Mucosa of descending colon (tissue), 3 donors: ENCODE data around the gene DCPS. TPM values are rescaled to one million over a fixed set of nuclear protein-coding genes. Genes with fewer than 3 reads are reported as not detected.
"Not testable (repeated sequence)": the region's sequence is repeated elsewhere in the genome, so short reads cannot be mapped to it uniquely, and the experiment has no call there.

Experiments used
- ATAC-seq: fragments of 200-7000 bp; cut with Tn5 transposase; one replicate; pipeline ENCODE4 v1.9.1; 2020; ENCODE audit warnings: mild to moderate bottlenecking, moderate library complexity
- DNase-seq, 3 donors: peaks; one replicate each; pipeline ENCODE4 v3.0.0-alpha.2; 2020
- H3K36me3 ChIP-seq: fragments of 200-600 bp; one replicate; pipeline ENCODE4 v1.8.0; 2021; ENCODE audit warnings: low read depth, mild to moderate bottlenecking
- H3K4me1 ChIP-seq: fragments of 200-600 bp; one replicate; pipeline ENCODE4 v1.8.0; 2021; ENCODE audit warnings: low read depth, mild to moderate bottlenecking
- H3K4me3 ChIP-seq: fragments of 200-600 bp; one replicate; pipeline ENCODE4 v1.8.0; 2021; ENCODE audit warnings: mild to moderate bottlenecking
- H3K9me3 ChIP-seq: fragments of 200-600 bp; one replicate; pipeline ENCODE4 v1.8.0; 2021; ENCODE audit warnings: mild to moderate bottlenecking
- intact Hi-C, 2 donors: fragments of 100-400 bp; cut with DNase I in 1 of 2; cut with micrococcal nuclease in 1 of 2; formaldehyde crosslinking; loops; one replicate each; pipeline versions ENCODE4 v1.11.0 to v1.11.1; 2022; cut with DNase I, micrococcal nuclease
- total RNA-seq, 3 donors: library from RNA; stranded (reverse); fragmentation: NEBNext Ultra II Directional in 2 of 3; extraction: Animal tissue kit (Norgen Biotek cat#: 25700) in 2 of 3; gene quantifications; one replicate each; pipeline versions ENCODE4 v1.2.1 to v1.2.4, GENCODE V29; 2021 to 2023
- TF ChIP-seq, protein P1 (sequence below): fragments of 200-600 bp; IDR thresholded peaks from one replicate; pipeline ENCODE4 v1.8.0; 2022; ENCODE audit warnings: antibody characterized with exemption, mild to moderate bottlenecking
- donor health status: DM: no; HTN: no; CAD: no; lungs with moderate emphysema.
- donor health status: DM: no; HTN: no; CAD: no.
- donor health status: DM: no; HTN: yes; CAD: no.

Gene DCPS
- total RNA-seq, 3 donors from 2014 or later = 10.0 to 21.3 (median 14.8) TPM

DNA sequence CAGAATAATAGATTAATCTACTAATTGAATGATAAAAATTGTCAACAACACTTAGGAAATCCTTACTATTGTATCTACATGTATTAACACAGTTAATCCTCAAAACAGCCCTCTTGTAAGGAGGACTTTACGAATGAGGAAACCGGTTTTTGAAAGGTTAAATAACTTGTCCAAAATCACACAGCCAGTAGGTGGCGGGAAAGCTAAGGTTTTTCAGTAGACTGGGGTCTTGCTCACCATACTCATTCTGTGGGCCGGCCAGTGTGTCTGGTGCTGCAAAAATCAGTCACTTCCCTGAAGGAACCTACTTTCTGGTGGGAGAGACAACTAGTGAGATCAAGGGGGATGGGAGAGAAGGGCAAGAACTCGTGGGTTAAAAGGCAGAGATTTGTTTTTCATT is 3.8 kb downstream of the DCPS start:
- ATAC-seq (no peak), DNase-seq (no peak)
- Histone ChIP-seq H3K9me3 (no peaks in the 10 kb centered on the region), H3K36me3 (no peaks in the 10 kb centered on the region), H3K4me3 (no peak overlapping the region), H3K4me1 (peaks cover 21% of the 10 kb centered on the region)
- intact Hi-C loops = no loop called here
- TF ChIP-seq, protein P1, sequence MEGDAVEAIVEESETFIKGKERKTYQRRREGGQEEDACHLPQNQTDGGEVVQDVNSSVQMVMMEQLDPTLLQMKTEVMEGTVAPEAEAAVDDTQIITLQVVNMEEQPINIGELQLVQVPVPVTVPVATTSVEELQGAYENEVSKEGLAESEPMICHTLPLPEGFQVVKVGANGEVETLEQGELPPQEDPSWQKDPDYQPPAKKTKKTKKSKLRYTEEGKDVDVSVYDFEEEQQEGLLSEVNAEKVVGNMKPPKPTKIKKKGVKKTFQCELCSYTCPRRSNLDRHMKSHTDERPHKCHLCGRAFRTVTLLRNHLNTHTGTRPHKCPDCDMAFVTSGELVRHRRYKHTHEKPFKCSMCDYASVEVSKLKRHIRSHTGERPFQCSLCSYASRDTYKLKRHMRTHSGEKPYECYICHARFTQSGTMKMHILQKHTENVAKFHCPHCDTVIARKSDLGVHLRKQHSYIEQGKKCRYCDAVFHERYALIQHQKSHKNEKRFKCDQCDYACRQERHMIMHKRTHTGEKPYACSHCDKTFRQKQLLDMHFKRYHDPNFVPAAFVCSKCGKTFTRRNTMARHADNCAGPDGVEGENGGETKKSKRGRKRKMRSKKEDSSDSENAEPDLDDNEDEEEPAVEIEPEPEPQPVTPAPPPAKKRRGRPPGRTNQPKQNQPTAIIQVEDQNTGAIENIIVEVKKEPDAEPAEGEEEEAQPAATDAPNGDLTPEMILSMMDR = no peak

DNA sequence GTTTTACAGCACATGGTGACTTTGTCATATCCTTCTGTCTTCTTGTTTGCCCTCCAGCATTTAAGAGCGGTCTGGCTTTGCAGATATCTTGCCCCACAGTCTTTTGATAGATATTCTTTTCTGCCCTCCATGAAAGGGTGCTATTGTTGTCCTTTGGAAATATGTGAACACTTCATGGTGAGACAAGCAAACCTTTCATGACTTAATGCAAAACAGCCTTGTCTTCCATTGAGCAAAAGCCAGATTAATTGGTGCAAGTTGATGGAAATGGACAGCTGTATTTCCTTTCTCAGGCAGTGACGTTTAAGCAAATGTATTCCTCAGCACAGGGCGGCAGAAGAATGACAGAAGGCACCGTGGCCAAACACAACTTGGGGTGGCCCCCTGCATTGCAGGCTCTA is 4.4 kb downstream of the DCPS start:
- intact Hi-C loops = no loop called here
- ATAC-seq = no peak
- no peak for DNase-seq
- Histone ChIP-seq H3K4me1 (peaks cover 26% of the 10 kb centered on the region), H3K4me3 (no peak overlapping the region), H3K36me3 (no peaks in the 10 kb centered on the region), H3K9me3 (no peaks in the 10 kb centered on the region)
- TF ChIP-seq, protein P1 = no peak

DNA sequence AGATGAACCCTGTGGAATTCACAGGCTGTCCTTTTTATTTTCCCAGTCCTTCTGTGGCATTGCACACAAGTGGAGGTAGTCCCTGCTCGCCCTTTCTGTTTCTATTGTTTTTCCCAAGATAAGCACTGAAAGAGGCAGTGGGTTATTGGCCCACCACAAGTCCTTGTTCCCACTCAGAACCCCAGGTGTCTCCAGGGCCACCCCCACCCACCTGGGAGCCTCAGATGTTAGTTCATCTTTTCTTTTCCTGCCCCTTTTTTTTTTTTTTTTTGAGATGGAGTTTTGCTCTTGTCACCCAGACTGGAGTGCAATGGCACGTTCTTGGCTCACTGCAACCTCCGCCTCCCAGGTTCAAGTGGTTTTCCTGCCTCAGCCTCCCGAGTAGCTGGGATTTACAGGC is 4.9 kb downstream of the DCPS start:
- ATAC-seq, intact Hi-C loops, H3K4me3 ChIP-seq, H3K36me3 ChIP-seq, H3K9me3 ChIP-seq: not testable (repeated sequence)
- peaks cover 28% of the 10 kb centered on the region for H3K4me1 ChIP-seq
- DNase-seq = peak in 1 of 3 donors; percentile 11

DNA sequence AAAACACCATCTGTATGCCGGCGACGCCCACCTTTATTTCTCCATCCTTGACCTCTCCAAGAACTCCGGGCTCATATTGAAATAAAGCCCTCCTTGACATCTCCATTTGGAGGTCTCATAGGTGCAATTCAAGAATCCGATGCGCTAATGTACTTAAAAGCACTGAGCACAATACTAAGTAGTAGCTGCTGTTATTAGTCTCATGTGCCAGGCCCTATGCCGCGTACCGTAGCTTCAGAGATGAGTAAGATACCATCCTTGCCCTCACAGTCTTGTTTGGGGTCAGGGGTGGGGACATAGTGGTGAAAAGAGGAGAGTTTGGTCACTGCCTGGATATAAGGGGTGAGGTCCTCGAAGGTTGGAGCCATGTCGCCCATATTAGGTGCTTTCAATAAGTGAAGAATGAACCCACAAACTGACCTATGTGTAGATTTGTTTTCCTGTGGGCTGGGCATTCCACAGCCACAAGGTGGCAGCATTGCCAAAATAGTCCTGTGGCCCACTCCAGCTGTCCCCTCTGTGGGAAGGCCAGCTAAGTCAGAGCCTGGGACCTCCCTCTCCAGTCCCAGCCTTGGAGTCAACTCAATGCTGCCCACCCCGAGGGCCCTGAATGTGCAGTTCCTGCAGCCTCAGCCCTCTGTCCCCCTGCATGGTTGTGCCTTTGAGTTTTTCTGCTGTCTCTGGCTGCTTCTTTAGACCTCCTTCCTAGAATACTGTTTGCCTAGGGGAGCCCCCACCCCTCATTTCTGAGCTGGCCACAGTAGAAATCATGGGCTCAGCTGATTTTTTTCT is 6.5 kb downstream of the DCPS start:
- DNase-seq = peak; percentile 73 to 88 (median 83)
- no peak overlapping the region for H3K4me3 ChIP-seq
- ATAC-seq = peak; percentile 85
- intact Hi-C loops = loop anchor here (2.0 to 10.0 kb wide), 2 partner anchors 164 to 170 kb away; no protein-coding TSS in a partner anchor
- H3K9me3 ChIP-seq = no peaks in the 10 kb centered on the region
- H3K36me3 ChIP-seq = no peaks in the 10 kb centered on the region
- H3K4me1 ChIP-seq = peaks cover 19% of the 10 kb centered on the region
- TF ChIP-seq, protein P1 = peak; percentile 74

DNA sequence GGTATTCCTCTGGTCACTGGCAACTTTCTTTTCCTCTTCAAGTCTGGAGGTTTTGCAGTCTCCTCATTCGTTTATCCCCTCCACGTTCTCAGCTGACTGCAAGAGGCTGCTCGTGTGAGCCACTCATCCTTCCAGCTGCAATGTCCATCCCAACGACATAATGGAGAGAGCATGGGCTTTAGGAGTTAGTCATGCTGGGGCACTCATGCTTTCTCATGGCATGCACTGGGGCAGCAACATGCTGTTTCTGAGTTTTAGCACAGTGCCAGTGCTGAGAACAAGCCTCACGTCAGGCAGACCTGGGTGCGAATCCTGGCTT is 7.1 kb downstream of the DCPS start:
- H3K4me1 ChIP-seq = peaks cover 19% of the 10 kb centered on the region
- DNase-seq (no peak), ATAC-seq (no peak)
- H3K4me3 ChIP-seq = no peak overlapping the region
- intact Hi-C loops = loop anchor here (2.0 to 10.0 kb wide), 2 partner anchors 164 to 170 kb away; no protein-coding TSS in a partner anchor
- no peaks in the 10 kb centered on the region for H3K9me3 ChIP-seq
- TF ChIP-seq, protein P1 = no peak
- no peaks in the 10 kb centered on the region for H3K36me3 ChIP-seq

DNA sequence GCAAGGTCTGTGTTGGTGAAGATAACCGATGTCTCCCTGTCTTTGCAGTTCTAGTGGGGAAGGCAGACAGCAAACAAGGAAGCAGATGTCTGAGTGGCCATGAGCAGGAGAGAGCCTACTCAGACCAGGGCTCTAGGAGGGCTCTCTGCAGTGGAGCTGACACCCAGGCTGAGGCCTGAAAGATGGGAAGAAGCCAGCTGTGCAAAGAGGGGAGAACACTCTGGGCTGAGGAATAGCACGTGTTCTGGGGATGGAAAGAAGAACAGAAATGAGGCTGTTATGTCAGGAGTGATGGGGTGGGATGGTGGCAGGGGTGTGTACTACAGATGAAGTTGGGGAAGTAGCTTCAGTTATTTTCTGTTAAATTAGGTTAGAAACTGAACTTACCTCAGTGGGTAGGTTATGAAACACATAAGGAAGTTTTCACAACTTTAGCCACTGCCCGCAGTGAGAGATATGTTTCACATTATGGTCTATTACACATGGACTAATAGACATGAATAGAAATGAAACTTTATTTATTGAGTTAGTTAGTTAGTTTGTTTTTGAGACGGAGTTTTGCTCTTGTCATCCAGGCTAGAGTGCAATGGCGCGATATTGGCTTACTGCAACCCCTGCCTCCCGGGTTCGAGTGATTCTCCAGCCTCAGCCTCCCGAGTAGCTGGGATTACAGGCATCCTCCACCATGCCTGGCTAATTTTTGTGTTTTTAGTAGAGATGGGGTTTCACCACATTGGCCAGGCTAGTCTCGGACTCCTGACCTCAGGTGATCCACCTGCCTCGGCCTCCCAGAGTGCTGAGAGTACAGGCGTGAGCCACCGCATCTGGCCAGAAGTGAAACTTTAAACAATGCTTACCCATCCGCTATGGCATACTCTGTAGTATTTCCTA is 7.8 kb downstream of the DCPS start:
- TF ChIP-seq, protein P1 = no peak
- ATAC-seq (peak; percentile 4), DNase-seq (peak in 1 of 3 donors; percentile 46)
- Histone ChIP-seq H3K4me3 (no peak overlapping the region), H3K4me1 (peaks cover 19% of the 10 kb centered on the region), H3K9me3 (no peaks in the 10 kb centered on the region), H3K36me3 (no peaks in the 10 kb centered on the region)
- intact Hi-C loops = loop anchor here (2.0 to 10.0 kb wide), 2 partner anchors 163 to 169 kb away; no protein-coding TSS in a partner anchor
